Esophagus muscularis mucosa (tissue), 4 donors: ENCODE results near the gene RASGRF2.

Source experiments
- CTCF ChIP-seq, 3 experiments: fragments of 200-600 bp in 2 of 3; fragments of 450-650 bp in 1 of 3; sonication (generic) in 2 of 3; IDR thresholded peaks; one replicate each; pipeline ENCODE4 v1.5.1; 2017 to 2019; ENCODE audit warnings: antibody characterized with exemption in 3 of 3, mild to moderate bottlenecking in 2 of 3, moderate library complexity in 1 of 3
- EP300 ChIP-seq: sonication (generic); formaldehyde crosslinking; IDR thresholded peaks from one replicate; pipeline ENCODE4 v1.6.1; 2017; ENCODE audit warnings: antibody characterized with exemption
- POLR2A ChIP-seq: fragments of 450-650 bp; IDR thresholded peaks from one replicate; pipeline ENCODE4 v1.6.1; 2017; ENCODE audit warnings: antibody characterized with exemption, moderate library complexity, mild to moderate bottlenecking, low read depth

- TF ChIP-seq CTCF (IDR thresholded peaks at IDR 0.05) (no peak), EP300 (no peak), POLR2A (no peak)
These were observed 61.3 kb downstream of the RASGRF2 start for GRCh38 chr5:81021486-81021885.
